Bronchial epithelial cell (primary cell): ENCODE measurements around the gene LYPD6B. TPM values are rescaled to one million over a fixed set of nuclear protein-coding genes. Genes with fewer than 3 reads are reported as not detected.
A peak's percentile ranks its signal among the peaks of the same experiment; 100 is the strongest.

Experiments used
- DNase-seq: peaks from one replicate; pipeline ENCODE4 v3.0.0-alpha.2; 2010; ENCODE audit warnings: low read depth
- FAIRE-seq: peaks from 2 replicates; lab custom pipeline; 2011; peaks lifted over from hg19 to GRCh38; lab: Jason Lieb, UNC
- H3K27me3 ChIP-seq: 2 replicates; pipeline ENCODE4 v1.5.1; 2011; ENCODE audit warnings: low read length; ENCODE audit not compliant: control insufficient read depth, insufficient read depth
- H3K36me3 ChIP-seq: 2 replicates; pipeline ENCODE4 v1.5.1; 2011; ENCODE audit warnings: low read length; ENCODE audit not compliant: control insufficient read depth, insufficient read depth
- H3K4me3 ChIP-seq: 2 replicates; pipeline ENCODE4 v1.5.1; 2011; ENCODE audit warnings: mild to moderate bottlenecking, low read depth, low read length, control low read depth
- total RNA-seq: library from RNA; depleted of rRNA; stranded (reverse); fragments of >200 nt; gene quantifications from 2 replicates; pipeline ENCODE4 v1.2.1, GENCODE V29; 2014
- TF ChIP-seq, protein P1 (sequence below): IDR thresholded peaks from 2 replicates; pipeline ENCODE4 v1.5.1; 2011; ENCODE audit warnings: mild to moderate bottlenecking, moderate library complexity, low read length, control low read depth, inconsistent platforms; ENCODE audit not compliant: insufficient read depth, severe bottlenecking

LYPD6B gene
- total RNA-seq, 1 donor from 2014 or later, result 14.7 TPM

DNA sequence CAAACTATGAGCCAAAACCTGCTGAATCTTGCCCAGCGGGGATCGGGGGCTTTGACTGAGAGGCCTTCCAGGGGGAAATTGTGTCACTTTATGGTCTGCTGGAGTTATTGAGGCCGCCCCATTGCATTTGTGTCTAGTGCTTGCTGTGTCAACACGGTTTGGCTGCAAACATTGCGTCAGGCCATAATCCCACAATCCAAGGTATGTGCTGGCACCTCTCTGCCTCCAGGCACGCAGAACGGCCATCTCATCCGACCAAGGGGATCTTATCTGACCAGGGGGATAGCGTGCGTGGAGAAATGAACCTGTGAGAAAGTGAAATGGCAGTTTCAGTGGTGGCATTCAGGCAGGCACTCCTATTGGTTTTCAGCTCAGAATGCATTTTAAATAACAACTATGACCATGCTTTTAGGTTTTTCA, 18.1 kb upstream of the LYPD6B start:
- FAIRE-seq, result no peak
- H3K4me3 ChIP-seq, result no peak overlapping the region
- peaks cover 2% of the 10 kb centered on the region for H3K27me3 ChIP-seq
- H3K36me3 ChIP-seq, result no peaks in the 10 kb centered on the region
- DNase-seq, result peak; percentile 76
- TF ChIP-seq, protein P1, sequence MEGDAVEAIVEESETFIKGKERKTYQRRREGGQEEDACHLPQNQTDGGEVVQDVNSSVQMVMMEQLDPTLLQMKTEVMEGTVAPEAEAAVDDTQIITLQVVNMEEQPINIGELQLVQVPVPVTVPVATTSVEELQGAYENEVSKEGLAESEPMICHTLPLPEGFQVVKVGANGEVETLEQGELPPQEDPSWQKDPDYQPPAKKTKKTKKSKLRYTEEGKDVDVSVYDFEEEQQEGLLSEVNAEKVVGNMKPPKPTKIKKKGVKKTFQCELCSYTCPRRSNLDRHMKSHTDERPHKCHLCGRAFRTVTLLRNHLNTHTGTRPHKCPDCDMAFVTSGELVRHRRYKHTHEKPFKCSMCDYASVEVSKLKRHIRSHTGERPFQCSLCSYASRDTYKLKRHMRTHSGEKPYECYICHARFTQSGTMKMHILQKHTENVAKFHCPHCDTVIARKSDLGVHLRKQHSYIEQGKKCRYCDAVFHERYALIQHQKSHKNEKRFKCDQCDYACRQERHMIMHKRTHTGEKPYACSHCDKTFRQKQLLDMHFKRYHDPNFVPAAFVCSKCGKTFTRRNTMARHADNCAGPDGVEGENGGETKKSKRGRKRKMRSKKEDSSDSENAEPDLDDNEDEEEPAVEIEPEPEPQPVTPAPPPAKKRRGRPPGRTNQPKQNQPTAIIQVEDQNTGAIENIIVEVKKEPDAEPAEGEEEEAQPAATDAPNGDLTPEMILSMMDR, result no peak

DNA sequence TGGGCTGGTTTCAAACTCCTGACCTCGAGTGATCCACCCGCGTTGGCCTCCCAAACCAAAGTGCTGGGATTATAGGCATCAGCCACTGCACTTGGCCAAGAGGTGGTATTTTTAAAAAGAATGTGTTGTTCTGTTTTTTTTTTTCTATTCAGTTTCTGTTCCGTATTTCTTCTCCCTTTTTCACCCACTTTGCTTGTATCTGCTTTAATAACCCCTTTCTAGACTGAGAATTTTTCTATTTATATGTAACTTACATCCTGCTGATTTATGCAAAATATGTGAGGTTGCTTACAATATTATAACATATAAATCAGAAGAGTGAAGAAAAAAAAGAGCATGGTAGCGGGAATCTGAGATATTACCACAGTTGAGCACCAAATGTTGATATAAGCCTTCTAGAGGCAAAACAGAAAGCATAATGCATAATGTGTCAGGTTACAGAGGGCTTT, 17.2 kb upstream of the LYPD6B start:
- Histone ChIP-seq H3K4me3 (no peak overlapping the region), H3K36me3 (no peaks in the 10 kb centered on the region), H3K27me3 (peaks cover 2% of the 10 kb centered on the region)
- no peak for DNase-seq
- FAIRE-seq, result no peak
- TF ChIP-seq, protein P1, result no peak

DNA sequence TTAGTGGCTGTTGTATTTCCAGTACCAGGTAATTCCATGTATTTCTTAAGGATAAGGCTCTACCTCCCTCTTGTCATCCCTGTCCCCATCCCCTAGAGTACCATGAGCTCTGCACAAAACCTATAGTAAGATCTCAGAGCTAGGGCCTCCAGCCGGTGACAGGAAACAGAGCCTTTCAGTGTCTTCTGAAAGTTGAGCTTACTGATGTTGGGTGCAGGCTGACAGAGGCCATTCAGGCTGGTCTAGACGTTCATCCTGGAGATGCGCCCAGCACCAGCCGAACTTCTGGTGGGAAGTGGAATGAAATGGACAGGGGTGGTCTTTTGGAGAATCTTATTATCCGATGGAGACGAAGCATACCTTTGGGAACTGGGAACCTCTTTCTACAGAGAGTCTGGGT, 16.7 kb upstream of the LYPD6B start:
- no peak overlapping the region for H3K4me3 ChIP-seq
- TF ChIP-seq, protein P1, result no peak
- no peaks in the 10 kb centered on the region for H3K36me3 ChIP-seq
- no peak for DNase-seq
- FAIRE-seq, result no peak
- H3K27me3 ChIP-seq, result no peaks in the 10 kb centered on the region

DNA sequence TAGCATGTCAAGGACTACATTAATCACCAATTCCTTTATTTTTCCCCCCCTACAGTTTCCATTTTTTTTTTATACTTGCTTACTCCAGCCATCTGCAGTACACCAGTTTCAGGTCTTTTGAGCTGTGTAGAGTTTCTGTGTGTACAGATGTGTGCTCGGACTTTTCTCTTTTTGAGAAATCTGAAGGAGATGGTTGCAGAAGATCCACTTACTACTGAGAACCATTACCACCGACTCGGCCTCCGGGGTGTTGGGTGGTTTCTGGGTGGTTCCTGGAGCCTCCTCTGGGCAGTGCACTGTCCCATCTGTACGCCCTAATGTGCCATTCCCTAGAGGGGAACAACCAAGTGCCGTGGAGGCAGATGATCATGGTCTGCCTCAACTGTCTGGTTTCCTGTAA, 15.4 kb upstream of the LYPD6B start:
- FAIRE-seq (no peak), DNase-seq (no peak)
- H3K4me3 ChIP-seq, result no peak overlapping the region
- TF ChIP-seq, protein P1, result no peak
- H3K27me3 ChIP-seq, result no peaks in the 10 kb centered on the region
- no peaks in the 10 kb centered on the region for H3K36me3 ChIP-seq

DNA sequence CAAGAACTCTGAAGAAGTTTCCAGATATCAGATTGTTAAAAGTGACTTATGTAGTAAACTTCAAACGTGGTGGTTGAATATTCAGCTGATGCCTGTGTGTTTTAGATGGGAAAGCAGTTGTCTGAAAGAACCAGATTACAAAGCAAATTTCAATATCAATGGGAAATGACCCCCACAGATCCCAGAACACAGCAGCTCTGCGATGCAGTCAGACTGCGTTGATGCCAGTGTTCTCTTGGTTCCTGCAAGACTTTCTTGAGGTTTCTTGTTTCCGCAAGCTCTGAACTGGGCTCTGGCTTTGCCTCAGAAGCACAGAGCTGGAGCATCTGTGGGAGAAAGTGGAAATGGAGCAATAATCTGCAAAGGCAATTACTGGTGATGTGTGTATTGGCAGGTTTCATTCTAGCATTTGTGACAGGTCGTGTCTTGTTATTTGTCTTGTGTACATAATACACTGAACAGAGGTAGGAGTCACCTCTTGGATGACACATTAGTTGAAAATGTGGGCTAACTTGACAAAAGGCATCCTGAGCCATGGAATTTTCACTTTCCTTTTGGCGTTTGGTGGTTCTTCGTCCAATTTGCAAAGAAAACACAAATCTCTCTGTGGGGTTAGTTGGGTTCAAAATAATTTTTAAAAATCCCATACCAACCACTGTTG, 10.8 kb upstream of the LYPD6B start:
- no peaks in the 10 kb centered on the region for H3K36me3 ChIP-seq
- FAIRE-seq, result no peak
- DNase-seq, result peak; percentile 98
- no peak overlapping the region for H3K4me3 ChIP-seq
- TF ChIP-seq, protein P1, result no peak
- no peaks in the 10 kb centered on the region for H3K27me3 ChIP-seq

DNA sequence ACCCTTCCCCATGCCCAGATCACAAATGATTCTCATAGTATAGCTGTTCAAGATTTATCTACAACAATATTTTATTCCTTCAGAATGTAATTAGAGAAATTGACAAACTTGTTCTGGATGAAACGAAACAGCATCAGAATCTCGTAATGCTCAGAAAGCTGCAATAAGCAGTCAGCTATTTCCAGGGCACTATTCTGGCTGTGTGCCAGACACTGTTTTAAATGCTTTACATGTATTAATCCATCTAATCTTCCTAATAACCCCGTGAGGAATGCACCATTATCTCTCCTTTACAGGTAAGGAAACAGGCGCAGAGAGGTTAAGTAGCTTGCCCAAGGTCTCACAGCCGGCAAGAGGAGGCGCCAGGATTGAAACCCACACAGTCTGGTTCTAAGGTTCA, 10.1 kb upstream of the LYPD6B start:
- FAIRE-seq (no peak), DNase-seq (no peak)
- TF ChIP-seq, protein P1, result no peak
- Histone ChIP-seq H3K4me3 (no peak overlapping the region), H3K36me3 (no peaks in the 10 kb centered on the region), H3K27me3 (no peaks in the 10 kb centered on the region)
